HepG2 (cell line): ENCODE data around the gene P2RY8. TPM values are rescaled to one million over a fixed set of nuclear protein-coding genes. Genes with fewer than 3 reads are reported as not detected.

ENCODE experiments used
- PLRG1 ChIP-seq: fragments of 450-650 bp; conservative IDR thresholded peaks from 2 replicates; pipeline ENCODE4 v1.6.1; 2016
- TAF15 ChIP-seq: fragments of 200-400 bp; formaldehyde crosslinking; IDR thresholded peaks from one replicate; pipeline ENCODE4 v1.6.1; 2018; ENCODE audit warnings: mild to moderate bottlenecking, low read depth, low read length; ENCODE audit not compliant: poor library complexity, severe bottlenecking
- ZBTB21 ChIP-seq: sonication (generic); formaldehyde crosslinking; IDR thresholded peaks from 2 replicates; pipeline ENCODE4 v1.4.0; 2020; ENCODE audit warnings: missing genetic modification reagents
- ZNF225 ChIP-seq: sonication (generic); formaldehyde crosslinking; IDR thresholded peaks from 2 replicates; pipeline ENCODE4 v1.4.0; 2020; ENCODE audit warnings: mild to moderate bottlenecking, missing genetic modification reagents
- ZNF790 ChIP-seq: sonication (generic); formaldehyde crosslinking; IDR thresholded peaks from 2 replicates; pipeline ENCODE4 v1.8.0; 2022; ENCODE audit warnings: missing genetic modification reagents, mild to moderate bottlenecking, borderline replicate concordance
- polyA plus RNA-seq, 8 experiments: library from polyadenylated mRNA; depleted of rRNA in 3 of 8; stranded (reverse) in 7 of 8; unstranded in 1 of 8; fragments of >200 nt; fragmentation: Illumina TruSeq in 4 of 8; extraction: Trizol in 4 of 8; gene quantifications; 2 replicates each; pipeline versions ENCODE4 v1.2.1 to v1.2.3, GENCODE V29; 2011 to 2016; ENCODE audit warnings: low read depth in 4 of 8, missing spikeins in 1 of 8, mixed read lengths in 1 of 8; ENCODE audit not compliant: insufficient read depth in 1 of 8
- total RNA-seq, 5 experiments: library from RNA; depleted of rRNA; stranded (reverse); fragments of >200 nt; fragmentation: Illumina TruSeq; extraction: Trizol; gene quantifications; 2 replicates each; pipeline ENCODE4 v1.2.3, GENCODE V29; 2016; ENCODE audit warnings: low read depth in 1 of 5
- TF ChIP-seq, protein P1 (sequence below): sonication (generic); formaldehyde crosslinking; conservative IDR thresholded peaks from 2 replicates; pipeline ENCODE4 v1.4.0; 2020; ENCODE audit warnings: missing genetic modification reagents
- TF ChIP-seq, protein P2 (sequence below): IDR thresholded peaks from 2 replicates; pipeline ENCODE4 v1.6.1; 2016; ENCODE audit warnings: control low read depth
- TF ChIP-seq, protein P3 (sequence below): sonication (generic); formaldehyde crosslinking; IDR thresholded peaks from 2 replicates; pipeline ENCODE4 v1.9.0; 2022; ENCODE audit warnings: missing genetic modification reagents, mild to moderate bottlenecking, borderline replicate concordance
- TF ChIP-seq, protein P4 (sequence below): sonication (generic); formaldehyde crosslinking; IDR thresholded peaks from 2 replicates; pipeline ENCODE4 v1.4.0; 2020; ENCODE audit warnings: missing genetic modification reagents
- TF ChIP-seq, protein P5 (sequence below): sonication (generic); formaldehyde crosslinking; IDR thresholded peaks from 2 replicates; pipeline ENCODE4 v1.4.0; 2020; ENCODE audit warnings: missing genetic modification reagents
- TF ChIP-seq, protein P6 (sequence below): sonication (generic); formaldehyde crosslinking; IDR thresholded peaks from 2 replicates; pipeline ENCODE4 v1.5.0; 2020; ENCODE audit warnings: mild to moderate bottlenecking, missing genetic modification reagents

P2RY8 gene
- total and polyA plus RNA-seq, 2 of the 13 experiments (the other 11 are each of a cell fraction or from before 2014, with no cell fraction given): 1.0 to 1.3 TPM

DNA sequence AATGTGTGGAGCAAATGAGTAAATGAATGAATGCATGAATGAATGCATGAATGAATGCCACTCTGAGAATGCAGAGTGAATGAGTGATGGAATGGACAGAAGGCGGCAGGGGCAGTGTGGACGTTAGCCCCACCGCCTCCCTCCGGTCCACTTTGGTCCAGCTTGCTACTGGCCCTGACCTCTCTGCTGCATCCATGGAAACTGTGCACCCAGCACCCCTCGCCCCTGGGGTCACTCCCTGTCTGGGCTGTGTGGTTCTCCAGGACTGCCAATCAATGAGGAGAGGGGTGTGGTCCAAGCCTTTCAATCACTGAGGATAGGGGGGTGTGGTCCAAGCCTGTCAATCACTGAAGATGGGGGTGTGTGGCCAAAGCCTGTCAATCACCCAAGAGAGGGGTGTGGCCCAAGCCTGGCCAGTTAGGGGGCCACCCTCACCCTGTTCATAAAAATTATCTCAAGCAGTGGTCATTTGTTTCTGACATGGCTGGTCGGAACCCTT is 45.1 kb downstream of the P2RY8 start (continued):
- TF ChIP-seq, protein P1, sequence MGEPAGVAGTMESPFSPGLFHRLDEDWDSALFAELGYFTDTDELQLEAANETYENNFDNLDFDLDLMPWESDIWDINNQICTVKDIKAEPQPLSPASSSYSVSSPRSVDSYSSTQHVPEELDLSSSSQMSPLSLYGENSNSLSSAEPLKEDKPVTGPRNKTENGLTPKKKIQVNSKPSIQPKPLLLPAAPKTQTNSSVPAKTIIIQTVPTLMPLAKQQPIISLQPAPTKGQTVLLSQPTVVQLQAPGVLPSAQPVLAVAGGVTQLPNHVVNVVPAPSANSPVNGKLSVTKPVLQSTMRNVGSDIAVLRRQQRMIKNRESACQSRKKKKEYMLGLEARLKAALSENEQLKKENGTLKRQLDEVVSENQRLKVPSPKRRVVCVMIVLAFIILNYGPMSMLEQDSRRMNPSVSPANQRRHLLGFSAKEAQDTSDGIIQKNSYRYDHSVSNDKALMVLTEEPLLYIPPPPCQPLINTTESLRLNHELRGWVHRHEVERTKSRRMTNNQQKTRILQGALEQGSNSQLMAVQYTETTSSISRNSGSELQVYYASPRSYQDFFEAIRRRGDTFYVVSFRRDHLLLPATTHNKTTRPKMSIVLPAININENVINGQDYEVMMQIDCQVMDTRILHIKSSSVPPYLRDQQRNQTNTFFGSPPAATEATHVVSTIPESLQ (CRISPR knock-in tag): no peak
- TF ChIP-seq, protein P2, sequence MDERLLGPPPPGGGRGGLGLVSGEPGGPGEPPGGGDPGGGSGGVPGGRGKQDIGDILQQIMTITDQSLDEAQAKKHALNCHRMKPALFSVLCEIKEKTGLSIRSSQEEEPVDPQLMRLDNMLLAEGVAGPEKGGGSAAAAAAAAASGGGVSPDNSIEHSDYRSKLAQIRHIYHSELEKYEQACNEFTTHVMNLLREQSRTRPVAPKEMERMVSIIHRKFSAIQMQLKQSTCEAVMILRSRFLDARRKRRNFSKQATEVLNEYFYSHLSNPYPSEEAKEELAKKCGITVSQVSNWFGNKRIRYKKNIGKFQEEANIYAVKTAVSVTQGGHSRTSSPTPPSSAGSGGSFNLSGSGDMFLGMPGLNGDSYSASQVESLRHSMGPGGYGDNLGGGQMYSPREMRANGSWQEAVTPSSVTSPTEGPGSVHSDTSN (CRISPR knock-in tag): peak; percentile 92
- TF ChIP-seq, protein P3, sequence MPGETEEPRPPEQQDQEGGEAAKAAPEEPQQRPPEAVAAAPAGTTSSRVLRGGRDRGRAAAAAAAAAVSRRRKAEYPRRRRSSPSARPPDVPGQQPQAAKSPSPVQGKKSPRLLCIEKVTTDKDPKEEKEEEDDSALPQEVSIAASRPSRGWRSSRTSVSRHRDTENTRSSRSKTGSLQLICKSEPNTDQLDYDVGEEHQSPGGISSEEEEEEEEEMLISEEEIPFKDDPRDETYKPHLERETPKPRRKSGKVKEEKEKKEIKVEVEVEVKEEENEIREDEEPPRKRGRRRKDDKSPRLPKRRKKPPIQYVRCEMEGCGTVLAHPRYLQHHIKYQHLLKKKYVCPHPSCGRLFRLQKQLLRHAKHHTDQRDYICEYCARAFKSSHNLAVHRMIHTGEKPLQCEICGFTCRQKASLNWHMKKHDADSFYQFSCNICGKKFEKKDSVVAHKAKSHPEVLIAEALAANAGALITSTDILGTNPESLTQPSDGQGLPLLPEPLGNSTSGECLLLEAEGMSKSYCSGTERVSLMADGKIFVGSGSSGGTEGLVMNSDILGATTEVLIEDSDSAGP (CRISPR knock-in tag): no peak
- TF ChIP-seq, protein P4, sequence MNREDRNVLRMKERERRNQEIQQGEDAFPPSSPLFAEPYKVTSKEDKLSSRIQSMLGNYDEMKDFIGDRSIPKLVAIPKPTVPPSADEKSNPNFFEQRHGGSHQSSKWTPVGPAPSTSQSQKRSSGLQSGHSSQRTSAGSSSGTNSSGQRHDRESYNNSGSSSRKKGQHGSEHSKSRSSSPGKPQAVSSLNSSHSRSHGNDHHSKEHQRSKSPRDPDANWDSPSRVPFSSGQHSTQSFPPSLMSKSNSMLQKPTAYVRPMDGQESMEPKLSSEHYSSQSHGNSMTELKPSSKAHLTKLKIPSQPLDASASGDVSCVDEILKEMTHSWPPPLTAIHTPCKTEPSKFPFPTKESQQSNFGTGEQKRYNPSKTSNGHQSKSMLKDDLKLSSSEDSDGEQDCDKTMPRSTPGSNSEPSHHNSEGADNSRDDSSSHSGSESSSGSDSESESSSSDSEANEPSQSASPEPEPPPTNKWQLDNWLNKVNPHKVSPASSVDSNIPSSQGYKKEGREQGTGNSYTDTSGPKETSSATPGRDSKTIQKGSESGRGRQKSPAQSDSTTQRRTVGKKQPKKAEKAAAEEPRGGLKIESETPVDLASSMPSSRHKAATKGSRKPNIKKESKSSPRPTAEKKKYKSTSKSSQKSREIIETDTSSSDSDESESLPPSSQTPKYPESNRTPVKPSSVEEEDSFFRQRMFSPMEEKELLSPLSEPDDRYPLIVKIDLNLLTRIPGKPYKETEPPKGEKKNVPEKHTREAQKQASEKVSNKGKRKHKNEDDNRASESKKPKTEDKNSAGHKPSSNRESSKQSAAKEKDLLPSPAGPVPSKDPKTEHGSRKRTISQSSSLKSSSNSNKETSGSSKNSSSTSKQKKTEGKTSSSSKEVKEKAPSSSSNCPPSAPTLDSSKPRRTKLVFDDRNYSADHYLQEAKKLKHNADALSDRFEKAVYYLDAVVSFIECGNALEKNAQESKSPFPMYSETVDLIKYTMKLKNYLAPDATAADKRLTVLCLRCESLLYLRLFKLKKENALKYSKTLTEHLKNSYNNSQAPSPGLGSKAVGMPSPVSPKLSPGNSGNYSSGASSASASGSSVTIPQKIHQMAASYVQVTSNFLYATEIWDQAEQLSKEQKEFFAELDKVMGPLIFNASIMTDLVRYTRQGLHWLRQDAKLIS (CRISPR knock-in tag): no peak
- TF ChIP-seq, protein P5, sequence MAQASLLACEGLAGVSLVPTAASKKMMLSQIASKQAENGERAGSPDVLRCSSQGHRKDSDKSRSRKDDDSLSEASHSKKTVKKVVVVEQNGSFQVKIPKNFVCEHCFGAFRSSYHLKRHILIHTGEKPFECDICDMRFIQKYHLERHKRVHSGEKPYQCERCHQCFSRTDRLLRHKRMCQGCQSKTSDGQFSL (CRISPR knock-in tag): no peak
- TF ChIP-seq ZBTB21 (no peak), ZNF790 (CRISPR knock-in tag) (no peak), PLRG1 (no peak), TAF15 (no peak), ZNF225 (no peak)
- TF ChIP-seq, protein P6, sequence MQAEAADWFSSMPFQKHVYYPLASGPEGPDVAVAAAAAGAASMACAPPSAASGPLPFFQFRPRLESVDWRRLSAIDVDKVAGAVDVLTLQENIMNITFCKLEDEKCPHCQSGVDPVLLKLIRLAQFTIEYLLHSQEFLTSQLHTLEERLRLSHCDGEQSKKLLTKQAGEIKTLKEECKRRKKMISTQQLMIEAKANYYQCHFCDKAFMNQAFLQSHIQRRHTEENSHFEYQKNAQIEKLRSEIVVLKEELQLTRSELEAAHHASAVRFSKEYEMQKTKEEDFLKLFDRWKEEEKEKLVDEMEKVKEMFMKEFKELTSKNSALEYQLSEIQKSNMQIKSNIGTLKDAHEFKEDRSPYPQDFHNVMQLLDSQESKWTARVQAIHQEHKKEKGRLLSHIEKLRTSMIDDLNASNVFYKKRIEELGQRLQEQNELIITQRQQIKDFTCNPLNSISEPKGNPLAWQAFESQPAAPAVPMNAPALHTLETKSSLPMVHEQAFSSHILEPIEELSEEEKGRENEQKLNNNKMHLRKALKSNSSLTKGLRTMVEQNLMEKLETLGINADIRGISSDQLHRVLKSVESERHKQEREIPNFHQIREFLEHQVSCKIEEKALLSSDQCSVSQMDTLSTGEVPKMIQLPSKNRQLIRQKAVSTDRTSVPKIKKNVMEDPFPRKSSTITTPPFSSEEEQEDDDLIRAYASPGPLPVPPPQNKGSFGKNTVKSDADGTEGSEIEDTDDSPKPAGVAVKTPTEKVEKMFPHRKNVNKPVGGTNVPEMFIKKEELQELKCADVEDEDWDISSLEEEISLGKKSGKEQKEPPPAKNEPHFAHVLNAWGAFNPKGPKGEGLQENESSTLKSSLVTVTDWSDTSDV: no peak
